ENCODE results near the gene CACNA1I. TPM values are rescaled to one million over a fixed set of nuclear protein-coding genes. Genes with fewer than 3 reads are reported as not detected.
A peak's percentile ranks its signal among the peaks of the same experiment; 100 is the strongest.

The CACNA1I gene
- total RNA-seq, 1 donor from 2014 or later: not detected

DNA sequence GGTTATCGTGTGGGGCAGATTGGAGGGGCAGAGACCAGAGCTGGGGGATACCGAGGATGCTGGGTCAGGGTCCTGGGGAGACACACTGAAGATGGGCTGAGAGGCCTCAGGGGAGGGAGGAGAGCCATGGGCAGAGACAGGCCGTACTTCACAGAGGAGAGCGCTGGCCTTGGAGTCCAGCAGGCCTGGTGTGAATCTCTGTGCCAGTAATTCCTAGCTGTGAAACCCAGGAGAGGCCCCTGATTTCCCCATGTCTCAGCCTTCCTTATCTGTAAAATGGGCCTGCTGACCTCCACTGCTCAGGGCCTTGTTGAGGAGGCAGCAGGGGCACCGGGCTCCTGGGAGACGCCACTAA, 23.4 kb downstream of the CACNA1I start:
- TF ChIP-seq, protein P1, sequence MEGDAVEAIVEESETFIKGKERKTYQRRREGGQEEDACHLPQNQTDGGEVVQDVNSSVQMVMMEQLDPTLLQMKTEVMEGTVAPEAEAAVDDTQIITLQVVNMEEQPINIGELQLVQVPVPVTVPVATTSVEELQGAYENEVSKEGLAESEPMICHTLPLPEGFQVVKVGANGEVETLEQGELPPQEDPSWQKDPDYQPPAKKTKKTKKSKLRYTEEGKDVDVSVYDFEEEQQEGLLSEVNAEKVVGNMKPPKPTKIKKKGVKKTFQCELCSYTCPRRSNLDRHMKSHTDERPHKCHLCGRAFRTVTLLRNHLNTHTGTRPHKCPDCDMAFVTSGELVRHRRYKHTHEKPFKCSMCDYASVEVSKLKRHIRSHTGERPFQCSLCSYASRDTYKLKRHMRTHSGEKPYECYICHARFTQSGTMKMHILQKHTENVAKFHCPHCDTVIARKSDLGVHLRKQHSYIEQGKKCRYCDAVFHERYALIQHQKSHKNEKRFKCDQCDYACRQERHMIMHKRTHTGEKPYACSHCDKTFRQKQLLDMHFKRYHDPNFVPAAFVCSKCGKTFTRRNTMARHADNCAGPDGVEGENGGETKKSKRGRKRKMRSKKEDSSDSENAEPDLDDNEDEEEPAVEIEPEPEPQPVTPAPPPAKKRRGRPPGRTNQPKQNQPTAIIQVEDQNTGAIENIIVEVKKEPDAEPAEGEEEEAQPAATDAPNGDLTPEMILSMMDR (IDR thresholded peaks at IDR 0.05; ENCODE audit: insufficient read depth, low read length, severe bottlenecking): no peak
- H3K27me3 ChIP-seq (ENCODE audit: control insufficient read depth, insufficient read depth, low read length): peaks cover 14% of the 10 kb centered on the region
- DNase-seq (ENCODE audit: low read depth) (no peak), FAIRE-seq (no peak)
- no peaks in the 10 kb centered on the region for H3K36me3 ChIP-seq (ENCODE audit: control insufficient read depth, insufficient read depth, low read length)
- no peak overlapping the region for H3K4me3 ChIP-seq (ENCODE audit: low read depth, low read length)

DNA sequence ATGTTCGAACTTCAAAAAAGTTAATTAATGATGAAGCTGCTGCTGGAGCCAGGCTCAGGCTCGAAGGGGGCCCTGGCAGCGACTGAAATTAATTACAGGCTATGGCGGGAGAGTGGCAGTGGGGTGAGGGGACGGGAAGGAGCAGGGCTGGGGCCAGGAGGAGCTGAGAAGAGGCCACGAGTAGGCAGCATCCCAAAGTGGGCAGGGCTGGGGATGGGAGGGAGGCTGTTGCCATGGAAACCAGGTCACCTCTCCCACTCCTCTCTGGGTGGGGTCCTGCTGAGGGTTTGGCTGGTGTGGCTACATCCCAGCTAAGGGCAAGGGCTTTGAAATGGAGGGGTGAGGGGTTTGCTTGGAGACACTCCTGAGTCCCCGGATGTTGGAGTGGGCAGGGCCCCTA, 23.9 kb downstream of the CACNA1I start:
- DNase-seq (ENCODE audit: low read depth) (no peak), FAIRE-seq (no peak)
- TF ChIP-seq, protein P1 (IDR thresholded peaks at IDR 0.05; ENCODE audit: insufficient read depth, low read length, severe bottlenecking): no peak
- H3K36me3 ChIP-seq (ENCODE audit: control insufficient read depth, insufficient read depth, low read length): no peaks in the 10 kb centered on the region
- H3K27me3 ChIP-seq (ENCODE audit: control insufficient read depth, insufficient read depth, low read length): peaks cover 14% of the 10 kb centered on the region
- no peak overlapping the region for H3K4me3 ChIP-seq (ENCODE audit: low read depth, low read length)

DNA sequence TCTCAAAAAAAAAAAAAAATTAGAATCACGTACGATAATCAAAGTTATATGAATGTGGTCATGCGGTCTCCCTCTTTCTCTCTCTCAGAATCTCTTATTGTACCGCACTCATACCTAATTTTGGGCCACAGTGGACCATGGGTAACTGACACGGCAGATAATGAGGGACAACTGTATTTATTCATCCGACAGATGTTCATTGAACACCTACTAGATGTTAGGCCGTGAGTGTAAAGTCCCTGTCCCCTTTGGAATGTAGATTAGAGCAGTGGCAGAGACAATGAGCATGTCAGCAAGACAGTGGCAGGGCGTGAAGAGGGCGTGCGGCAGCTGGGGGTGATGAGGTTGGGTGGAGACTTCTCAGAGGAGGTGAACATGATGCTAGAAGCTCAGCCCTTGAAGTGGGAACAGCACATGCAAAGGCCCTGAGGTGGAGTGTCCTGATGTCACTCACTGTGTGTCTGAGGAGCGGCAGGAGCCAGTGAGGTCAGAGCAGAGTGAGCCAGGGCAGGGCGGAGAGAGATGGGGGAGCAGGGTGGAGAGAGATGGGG, 25.1 kb downstream of the CACNA1I start:
- TF ChIP-seq, protein P1 (IDR thresholded peaks at IDR 0.05; ENCODE audit: insufficient read depth, low read length, severe bottlenecking): no peak
- peaks cover 11% of the 10 kb centered on the region for H3K27me3 ChIP-seq (ENCODE audit: control insufficient read depth, insufficient read depth, low read length)
- H3K4me3 ChIP-seq (ENCODE audit: low read depth, low read length): no peak overlapping the region
- no peaks in the 10 kb centered on the region for H3K36me3 ChIP-seq (ENCODE audit: control insufficient read depth, insufficient read depth, low read length)
- DNase-seq (ENCODE audit: low read depth) (no peak), FAIRE-seq (peak; percentile 18)

DNA sequence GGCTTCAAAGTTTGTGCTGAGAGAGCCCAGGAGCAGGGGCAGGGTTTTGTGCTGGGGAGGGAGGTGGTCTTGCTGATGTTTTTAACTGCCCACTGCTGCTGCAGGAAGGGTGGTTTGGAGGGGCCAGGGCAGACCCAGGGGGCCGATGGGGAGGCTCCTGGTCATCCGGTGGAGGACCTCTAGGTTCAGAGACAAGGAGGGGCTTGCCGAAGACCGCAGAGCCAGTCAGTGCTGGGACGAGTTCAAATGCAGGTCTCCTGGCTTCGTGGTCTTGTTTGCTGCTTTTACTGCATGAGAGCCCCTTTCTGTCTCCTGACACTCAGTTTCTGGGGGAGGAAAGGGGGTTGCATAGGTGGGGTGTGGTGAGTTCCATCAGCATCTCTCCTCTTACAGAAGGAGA, 26.0 kb downstream of the CACNA1I start:
- peaks cover 15% of the 10 kb centered on the region for H3K27me3 ChIP-seq (ENCODE audit: control insufficient read depth, insufficient read depth, low read length)
- TF ChIP-seq, protein P1 (IDR thresholded peaks at IDR 0.05; ENCODE audit: insufficient read depth, low read length, severe bottlenecking): no peak
- no peak overlapping the region for H3K4me3 ChIP-seq (ENCODE audit: low read depth, low read length)
- DNase-seq (ENCODE audit: low read depth) (no peak), FAIRE-seq (no peak)
- H3K36me3 ChIP-seq (ENCODE audit: control insufficient read depth, insufficient read depth, low read length): no peaks in the 10 kb centered on the region

DNA sequence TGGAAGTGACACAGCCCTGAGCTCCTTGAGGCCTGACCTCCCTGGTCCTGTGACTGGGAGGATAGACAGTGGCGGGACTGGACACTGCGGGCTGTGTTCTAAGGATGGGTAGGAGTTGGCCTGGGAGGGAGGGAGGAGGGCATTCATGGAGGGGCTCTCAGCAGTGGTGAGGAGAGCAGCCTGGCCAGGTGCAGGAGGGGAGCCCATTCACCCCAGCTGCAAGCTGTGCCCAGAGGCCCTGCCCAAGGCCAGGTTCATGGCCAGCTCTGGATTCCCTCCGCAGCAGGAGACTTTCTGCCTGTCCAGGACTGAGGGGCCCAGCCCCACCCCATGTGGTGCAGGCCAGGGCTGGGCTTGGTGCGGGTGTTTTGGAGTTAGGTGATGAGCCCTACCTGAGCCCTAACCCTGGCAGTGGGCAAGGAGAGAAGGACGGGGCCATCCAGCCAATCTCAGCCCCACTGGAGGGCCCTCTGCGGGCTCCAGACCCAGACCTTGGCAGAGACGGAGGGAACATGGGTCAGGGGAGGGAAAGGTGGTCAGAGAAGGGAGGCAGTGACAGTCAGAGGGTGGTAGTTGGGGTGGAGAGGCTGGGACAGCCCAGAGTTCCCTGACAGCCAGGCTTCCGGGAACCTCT, 26.8 kb downstream of the CACNA1I start:
- no peak overlapping the region for H3K4me3 ChIP-seq (ENCODE audit: low read depth, low read length)
- TF ChIP-seq, protein P1 (IDR thresholded peaks at IDR 0.05; ENCODE audit: insufficient read depth, low read length, severe bottlenecking): no peak
- no peak for FAIRE-seq
- peaks cover 15% of the 10 kb centered on the region for H3K27me3 ChIP-seq (ENCODE audit: control insufficient read depth, insufficient read depth, low read length)
- H3K36me3 ChIP-seq (ENCODE audit: control insufficient read depth, insufficient read depth, low read length): no peaks in the 10 kb centered on the region
- no peak for DNase-seq (ENCODE audit: low read depth)
